CD14-positive monocyte (primary cell): ENCODE measurements around the gene WDR47. TPM values are rescaled to one million over a fixed set of nuclear protein-coding genes. Genes with fewer than 3 reads are reported as not detected.

Source experiments
- DNase-seq, 3 donors: peaks; one replicate each; pipeline ENCODE4 v3.0.0-alpha.2; 2011 to 2022
- H2AFZ ChIP-seq: 2 replicates; pipeline ENCODE4 v1.6.0; 2012; ENCODE audit warnings: mild to moderate bottlenecking, low read depth, low read length, inconsistent platforms; ENCODE audit not compliant: insufficient read depth, poor library complexity, severe bottlenecking
- H3K27ac ChIP-seq, 2 donors: 1 replicate in 1 of 2; 2 replicates in 1 of 2; pipeline ENCODE4 v1.5.1; 2012 to 2013; ENCODE audit warnings: low read length in 2 of 2, control low read depth in 1 of 2, inconsistent platforms in 1 of 2, low read depth in 1 of 2, mild to moderate bottlenecking in 1 of 2
- H3K27me3 ChIP-seq, 2 donors: one replicate each; pipeline versions ENCODE4 v1.6.0 to v1.6.1; 2011 to 2013; ENCODE audit warnings: low read length in 2 of 2; ENCODE audit not compliant: control insufficient read depth in 2 of 2, insufficient read depth in 2 of 2
- H3K36me3 ChIP-seq, 2 donors: replicated peaks in 1 of 2; 1 replicate in 1 of 2; 2 replicates in 1 of 2; pipeline versions ENCODE4 v1.5.1 to v1.6.1; 2012 to 2013; ENCODE audit warnings: low read length in 2 of 2, control low read depth in 1 of 2, inconsistent platforms in 1 of 2, mild to moderate bottlenecking in 1 of 2; ENCODE audit not compliant: insufficient read depth in 2 of 2, control insufficient read depth in 1 of 2
- H3K4me1 ChIP-seq, 2 donors: 1 replicate in 1 of 2; 2 replicates in 1 of 2; pipeline versions ENCODE4 v1.5.1 to v1.6.1; 2012 to 2013; ENCODE audit warnings: low read length in 2 of 2, control low read depth in 1 of 2, inconsistent platforms in 1 of 2, mild to moderate bottlenecking in 1 of 2, moderate library complexity in 1 of 2; ENCODE audit not compliant: insufficient read depth in 2 of 2, control insufficient read depth in 1 of 2
- H3K4me2 ChIP-seq: replicated peaks from 2 replicates; pipeline ENCODE3; 2012; ENCODE audit warnings: low read length, moderate library complexity, mild to moderate bottlenecking; ENCODE audit not compliant: poor library complexity, severe bottlenecking; ENCODE audit errors: extremely low read depth
- H3K4me3 ChIP-seq, 3 experiments: fragments of 200-600 bp in 1 of 3; sonication (generic) in 1 of 3; replicated peaks in 1 of 3; 1 replicate in 2 of 3; 2 replicates in 1 of 3; pipeline ENCODE4 v1.5.1; 2011 to 2013; ENCODE audit warnings: low read length in 3 of 3, mild to moderate bottlenecking in 3 of 3, control low read depth in 2 of 3, low read depth in 2 of 3, inconsistent platforms in 1 of 3, moderate library complexity in 1 of 3
- H3K79me2 ChIP-seq: 2 replicates; pipeline ENCODE4 v1.6.0; 2012; ENCODE audit warnings: mild to moderate bottlenecking, control low read depth, inconsistent platforms, low read length, moderate library complexity; ENCODE audit not compliant: insufficient read depth
- H3K9ac ChIP-seq: 2 replicates; pipeline ENCODE4 v1.6.0; 2017; ENCODE audit warnings: low read length, mild to moderate bottlenecking; ENCODE audit not compliant: insufficient read depth, poor library complexity, severe bottlenecking
- H3K9me3 ChIP-seq, 2 donors: replicated peaks in 1 of 2; 1 replicate in 1 of 2; 2 replicates in 1 of 2; pipeline versions ENCODE4 v1.5.1 to v1.6.1; 2012 to 2013; ENCODE audit warnings: low read length in 2 of 2, control low read depth in 1 of 2; ENCODE audit not compliant: control insufficient read depth in 1 of 2, insufficient read depth in 1 of 2
- H4K20me1 ChIP-seq: 2 replicates; pipeline ENCODE4 v1.6.0; 2012; ENCODE audit warnings: mild to moderate bottlenecking, low read length, control low read depth, moderate library complexity; ENCODE audit not compliant: insufficient read depth
- H3K27ac Mint-ChIP-seq, 7 donors: one replicate each; pipeline ENCODE4 v1.8.0; 2020; ENCODE audit warnings: mild to moderate bottlenecking in 7 of 7, mixed read lengths in 7 of 7, moderate library complexity in 6 of 7, inconsistent platforms in 2 of 7
- H3K27me3 Mint-ChIP-seq, 3 donors: one replicate each; pipeline ENCODE4 v1.8.0; 2021 to 2022; ENCODE audit warnings: low read depth in 3 of 3, mild to moderate bottlenecking in 3 of 3, mixed read lengths in 3 of 3, moderate library complexity in 3 of 3, inconsistent platforms in 1 of 3
- H3K36me3 Mint-ChIP-seq, 2 donors: one replicate each; pipeline ENCODE4 v1.8.0; 2020; ENCODE audit warnings: mixed read lengths in 2 of 2, inconsistent platforms in 1 of 2, mild to moderate bottlenecking in 1 of 2
- H3K4me1 Mint-ChIP-seq: one replicate; pipeline ENCODE4 v1.8.0; 2020; ENCODE audit warnings: mild to moderate bottlenecking, mixed read lengths
- H3K4me3 Mint-ChIP-seq, 2 donors: one replicate each; pipeline ENCODE4 v1.8.0; 2020; ENCODE audit warnings: mild to moderate bottlenecking in 2 of 2, mixed read lengths in 2 of 2, moderate library complexity in 1 of 2
- H3K9me3 Mint-ChIP-seq, 7 donors: one replicate each; pipeline ENCODE4 v1.8.0; 2020 to 2022; ENCODE audit warnings: mixed read lengths in 7 of 7, mild to moderate bottlenecking in 6 of 7, moderate library complexity in 6 of 7, inconsistent platforms in 2 of 7
- WGBS: methylation state at CpG from one replicate; pipeline ENCODE4 v1.1.5; 2013; ENCODE audit warnings: missing lambda C conversion rate; ENCODE audit not compliant: insufficient coverage; 5-methylcytosine and 5-hydroxymethylcytosine counted together
- intact Hi-C, 2 donors: fragments of 100-400 bp; cut with micrococcal nuclease; formaldehyde crosslinking; loops; one replicate each; pipeline versions ENCODE4 v1.15.0 to v1.15.1; 2023
- polyA plus RNA-seq, 3 donors: library from polyadenylated mRNA; depleted of rRNA in 1 of 3; unstranded in 2 of 3; stranded (reverse) in 1 of 3; fragments of 300-500 nt in 2 of 3; fragments of >200 nt in 1 of 3; fragmentation: Illumina TruSeq in 2 of 3; gene quantifications; 1 replicate in 2 of 3; 2 replicates in 1 of 3; pipeline ENCODE4 v1.2.3, GENCODE V29; 2012 to 2021
- TF ChIP-seq, protein P1 (sequence below): fragments of 200-600 bp; IDR thresholded peaks from one replicate; pipeline ENCODE4 v1.8.0; 2022; ENCODE audit warnings: antibody characterized with exemption, mild to moderate bottlenecking

The WDR47 gene
- polyA plus RNA-seq, 3 donors = 5.2 to 7.6 (median 6.0) TPM

DNA sequence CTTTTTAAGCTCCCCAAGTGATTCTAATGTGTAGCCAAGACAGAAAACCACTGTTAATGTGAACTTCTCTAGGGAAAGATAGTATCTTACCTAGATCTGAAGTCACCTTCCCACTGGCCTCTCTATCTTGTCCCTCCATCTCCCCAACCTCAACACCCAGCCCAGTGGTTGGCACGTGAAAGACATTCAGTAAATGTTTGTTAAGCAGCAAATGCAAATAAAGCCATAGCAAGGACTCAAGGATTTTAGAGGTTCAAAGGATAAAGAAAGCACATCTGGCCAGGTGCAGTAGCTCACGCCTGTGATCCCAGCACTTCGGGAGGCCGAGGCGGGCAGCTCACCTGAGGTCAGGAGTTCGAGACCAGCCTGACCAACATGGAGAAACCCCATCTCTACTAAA is 88.5 kb downstream of the WDR47 start:
- Mint-ChIP-seq H3K27ac (peak overlapping the region in 2 of 7 donors; percentile 9 to 52), H3K9me3 (no peaks in the 10 kb centered on the region), H3K27me3 (no peaks in the 10 kb centered on the region), H3K36me3 (peaks cover 37 to 41% of the 10 kb centered on the region in 2 donors), H3K4me1 (peaks cover 13% of the 10 kb centered on the region), H3K4me3 (no peak overlapping the region)
- Histone ChIP-seq H3K27ac (no peak overlapping the region), H3K36me3 (peaks cover 12 to 49% of the 10 kb centered on the region in 2 donors), H3K27me3 (no peaks in the 10 kb centered on the region), H3K4me3 (no peak overlapping the region), H3K9me3 (no peaks in the 10 kb centered on the region), H3K9ac (no peak overlapping the region), H3K79me2 (peaks cover 86% of the 10 kb centered on the region), H3K4me1 (no peaks in the 10 kb centered on the region), H4K20me1 (peaks cover 70% of the 10 kb centered on the region), H2AFZ (no peak overlapping the region), H3K4me2 (no peak overlapping the region)
- WGBS = no CpG with 5 or more reads among the region's 6 CpGs
- DNase-seq = no peak
- intact Hi-C loops = no loop called here
- TF ChIP-seq, protein P1, sequence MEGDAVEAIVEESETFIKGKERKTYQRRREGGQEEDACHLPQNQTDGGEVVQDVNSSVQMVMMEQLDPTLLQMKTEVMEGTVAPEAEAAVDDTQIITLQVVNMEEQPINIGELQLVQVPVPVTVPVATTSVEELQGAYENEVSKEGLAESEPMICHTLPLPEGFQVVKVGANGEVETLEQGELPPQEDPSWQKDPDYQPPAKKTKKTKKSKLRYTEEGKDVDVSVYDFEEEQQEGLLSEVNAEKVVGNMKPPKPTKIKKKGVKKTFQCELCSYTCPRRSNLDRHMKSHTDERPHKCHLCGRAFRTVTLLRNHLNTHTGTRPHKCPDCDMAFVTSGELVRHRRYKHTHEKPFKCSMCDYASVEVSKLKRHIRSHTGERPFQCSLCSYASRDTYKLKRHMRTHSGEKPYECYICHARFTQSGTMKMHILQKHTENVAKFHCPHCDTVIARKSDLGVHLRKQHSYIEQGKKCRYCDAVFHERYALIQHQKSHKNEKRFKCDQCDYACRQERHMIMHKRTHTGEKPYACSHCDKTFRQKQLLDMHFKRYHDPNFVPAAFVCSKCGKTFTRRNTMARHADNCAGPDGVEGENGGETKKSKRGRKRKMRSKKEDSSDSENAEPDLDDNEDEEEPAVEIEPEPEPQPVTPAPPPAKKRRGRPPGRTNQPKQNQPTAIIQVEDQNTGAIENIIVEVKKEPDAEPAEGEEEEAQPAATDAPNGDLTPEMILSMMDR = no peak

DNA sequence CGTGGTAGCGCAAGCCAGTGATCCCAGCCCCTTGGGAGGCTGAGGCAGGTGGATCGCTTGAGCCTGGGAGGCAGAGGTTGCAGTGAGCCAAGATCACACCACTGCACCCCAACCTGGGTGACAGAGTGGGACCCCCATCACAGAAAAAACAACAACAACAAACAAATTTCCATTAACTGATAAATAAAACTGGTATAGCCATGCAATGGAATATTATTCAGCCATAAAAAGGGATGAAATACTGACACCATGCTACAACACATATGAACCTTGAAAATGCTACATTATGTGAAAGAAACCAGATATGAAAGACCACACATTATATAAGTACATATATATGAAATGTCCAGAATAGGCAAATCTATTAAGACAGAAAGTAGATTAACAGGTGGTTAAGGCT is 90.7 kb downstream of the WDR47 start:
- no peaks in the 10 kb centered on the region for H3K4me1 ChIP-seq
- H3K27me3 ChIP-seq = no peaks in the 10 kb centered on the region
- no peak overlapping the region for H2AFZ ChIP-seq
- peaks cover 73% of the 10 kb centered on the region for H3K79me2 ChIP-seq
- H3K9ac ChIP-seq = no peak overlapping the region
- 100% methylated on average over 2 of the region's 3 CpGs for WGBS
- no peak overlapping the region for H3K4me3 Mint-ChIP-seq
- TF ChIP-seq, protein P1 = no peak
- DNase-seq = no peak
- intact Hi-C loops = no loop called here
- H3K4me1 Mint-ChIP-seq = peaks cover 11% of the 10 kb centered on the region
- H3K36me3 ChIP-seq = peaks cover 23 to 52% of the 10 kb centered on the region in 2 donors
- H3K4me3 ChIP-seq = no peak overlapping the region
- no peak overlapping the region for H3K4me2 ChIP-seq
- H3K27ac ChIP-seq = no peak overlapping the region
- H3K27ac Mint-ChIP-seq = no peak overlapping the region
- H3K9me3 ChIP-seq = no peaks in the 10 kb centered on the region
- H3K36me3 Mint-ChIP-seq = peaks cover 36 to 51% of the 10 kb centered on the region in 2 donors
- peaks cover 63% of the 10 kb centered on the region for H4K20me1 ChIP-seq
- H3K9me3 Mint-ChIP-seq = no peaks in the 10 kb centered on the region
- H3K27me3 Mint-ChIP-seq = peaks cover 0 to 2% (median 0%) of the 10 kb centered on the region in 3 donors
